ENCODE data around the gene NUP93. TPM values are rescaled to one million over a fixed set of nuclear protein-coding genes. Genes with fewer than 3 reads are reported as not detected.
"Not testable (repeated sequence)": the region's sequence is repeated elsewhere in the genome, so short reads cannot be mapped to it uniquely, and the experiment has no call there.

NUP93 gene
- total RNA-seq, 2 experiments from 2014 or later, result 161 to 172 TPM

GRCh38 chr16:56883586-56883985 lies 153.7 kb downstream of the NUP93 start:
- Mint-ChIP-seq H3K36me3 (ENCODE audit: low read depth) (no peaks in the 10 kb centered on the region), H3K4me1 (ENCODE audit: low read depth) (no peaks in the 10 kb centered on the region), H3K27me3 (ENCODE audit: low read depth) (no peaks in the 10 kb centered on the region), H3K27ac (no peak overlapping the region), H3K9me3 (no peaks in the 10 kb centered on the region), H3K4me3 (no peak overlapping the region)
- CTCF ChIA-PET, result interaction anchor here (0.7 kb wide), 1 partner anchor 94 kb away, joined by 3 read pairs; no protein-coding TSS in a partner anchor
- DNase-seq, result no peak
- intact Hi-C loops (cut with micrococcal nuclease), result no loop called here

- no peaks in the 10 kb centered on the region for H3K36me3 Mint-ChIP-seq (ENCODE audit: low read depth)
- no peak for DNase-seq
- no peaks in the 10 kb centered on the region for H3K27me3 Mint-ChIP-seq (ENCODE audit: low read depth)
- no peaks in the 10 kb centered on the region for H3K4me1 Mint-ChIP-seq (ENCODE audit: low read depth)
- H3K9me3 Mint-ChIP-seq, result no peaks in the 10 kb centered on the region
- CTCF ChIA-PET, result interaction anchor here (0.9 kb wide), 1 partner anchor 17 kb away, joined by 3 read pairs; no protein-coding TSS in a partner anchor
- intact Hi-C loops (cut with micrococcal nuclease), result no loop called here
- no peak overlapping the region for H3K4me3 Mint-ChIP-seq
- H3K27ac Mint-ChIP-seq, result no peak overlapping the region
Observed at GRCh38 chr16:56884026-56884582, 154.2 kb downstream of the NUP93 start.

GRCh38 chr16:56884929-56885328 lies 155.0 kb downstream of the NUP93 start:
- intact Hi-C loops (cut with micrococcal nuclease); H3K36me3 Mint-ChIP-seq (ENCODE audit: low read depth); DNase-seq; H3K4me3 Mint-ChIP-seq; H3K27me3 Mint-ChIP-seq (ENCODE audit: low read depth); H3K9me3 Mint-ChIP-seq; H3K4me1 Mint-ChIP-seq (ENCODE audit: low read depth); H3K27ac Mint-ChIP-seq: not testable (repeated sequence)
- CTCF ChIA-PET, result interaction anchor here (0.9 kb wide), 1 partner anchor 18 kb away, joined by 3 read pairs; no protein-coding TSS in a partner anchor

- Mint-ChIP-seq H3K4me3 (no peak overlapping the region), H3K4me1 (ENCODE audit: low read depth) (no peaks in the 10 kb centered on the region), H3K27ac (no peak overlapping the region), H3K36me3 (ENCODE audit: low read depth) (no peaks in the 10 kb centered on the region), H3K9me3 (no peaks in the 10 kb centered on the region), H3K27me3 (ENCODE audit: low read depth) (no peaks in the 10 kb centered on the region)
- no peak for DNase-seq
- CTCF ChIA-PET, result no interaction called here
- intact Hi-C loops (cut with micrococcal nuclease), result no loop called here
Observed at GRCh38 chr16:56885446-56886162, 155.7 kb downstream of the NUP93 start.

GRCh38 chr16:56886296-56886695 lies 156.4 kb downstream of the NUP93 start:
- Mint-ChIP-seq H3K27ac (no peak overlapping the region), H3K27me3 (ENCODE audit: low read depth) (no peaks in the 10 kb centered on the region)
- intact Hi-C loops (cut with micrococcal nuclease), result no loop called here

GRCh38 chr16:56886826-56887225 lies 156.9 kb downstream of the NUP93 start:
- Mint-ChIP-seq H3K36me3 (ENCODE audit: low read depth) (no peaks in the 10 kb centered on the region), H3K27me3 (ENCODE audit: low read depth) (no peaks in the 10 kb centered on the region), H3K4me1 (ENCODE audit: low read depth) (no peaks in the 10 kb centered on the region), H3K9me3 (no peaks in the 10 kb centered on the region), H3K27ac (no peak overlapping the region), H3K4me3 (no peak overlapping the region)
- DNase-seq, result no peak
- CTCF ChIA-PET, result no interaction called here
- intact Hi-C loops (cut with micrococcal nuclease), result no loop called here

More at GRCh38 chr16:56886296-56886695, 156.4 kb downstream of the NUP93 start:
- no peak for DNase-seq
- Mint-ChIP-seq H3K4me3 (no peak overlapping the region), H3K9me3 (no peaks in the 10 kb centered on the region), H3K36me3 (ENCODE audit: low read depth) (no peaks in the 10 kb centered on the region), H3K4me1 (ENCODE audit: low read depth) (no peaks in the 10 kb centered on the region)
- CTCF ChIA-PET, result no interaction called here

GRCh38 chr16:56888806-56889205 lies 158.9 kb downstream of the NUP93 start:
- Mint-ChIP-seq H3K4me1 (ENCODE audit: low read depth) (no peaks in the 10 kb centered on the region), H3K36me3 (ENCODE audit: low read depth) (no peaks in the 10 kb centered on the region), H3K27ac (no peak overlapping the region), H3K27me3 (ENCODE audit: low read depth) (no peaks in the 10 kb centered on the region), H3K4me3 (no peak overlapping the region), H3K9me3 (no peaks in the 10 kb centered on the region)
- no peak for DNase-seq
- CTCF ChIA-PET, result no interaction called here
- intact Hi-C loops (cut with micrococcal nuclease), result no loop called here

GRCh38 chr16:56889206-56889605 lies 159.3 kb downstream of the NUP93 start:
- H3K27ac Mint-ChIP-seq, result no peak overlapping the region
- CTCF ChIA-PET, result interaction anchor here (0.6 kb wide), 1 partner anchor 276 kb away, joined by 4 read pairs; no protein-coding TSS in a partner anchor

GRCh38 chr16:56891685-56892084 lies 161.8 kb downstream of the NUP93 start:
- CTCF ChIA-PET, result no interaction called here
- Mint-ChIP-seq H3K4me3 (no peak overlapping the region), H3K27me3 (ENCODE audit: low read depth) (no peaks in the 10 kb centered on the region), H3K36me3 (ENCODE audit: low read depth) (no peaks in the 10 kb centered on the region), H3K9me3 (no peaks in the 10 kb centered on the region), H3K27ac (no peak overlapping the region), H3K4me1 (ENCODE audit: low read depth) (no peaks in the 10 kb centered on the region)
- DNase-seq, result no peak
- intact Hi-C loops (cut with micrococcal nuclease), result no loop called here

More at GRCh38 chr16:56889206-56889605, 159.3 kb downstream of the NUP93 start:
- Mint-ChIP-seq H3K4me3 (no peak overlapping the region), H3K27me3 (ENCODE audit: low read depth) (no peaks in the 10 kb centered on the region), H3K9me3 (no peaks in the 10 kb centered on the region), H3K4me1 (ENCODE audit: low read depth) (no peaks in the 10 kb centered on the region), H3K36me3 (ENCODE audit: low read depth) (no peaks in the 10 kb centered on the region)
- DNase-seq, result no peak
- intact Hi-C loops (cut with micrococcal nuclease), result no loop called here

- Mint-ChIP-seq H3K9me3 (no peaks in the 10 kb centered on the region), H3K27me3 (ENCODE audit: low read depth) (no peaks in the 10 kb centered on the region), H3K4me3 (no peak overlapping the region), H3K27ac (no peak overlapping the region), H3K36me3 (ENCODE audit: low read depth) (no peaks in the 10 kb centered on the region), H3K4me1 (ENCODE audit: low read depth) (no peaks in the 10 kb centered on the region)
- CTCF ChIA-PET, result interaction anchor here (0.8 to 1.2 kb wide), 2 partner anchors 17 to 272 kb away, joined by 3 to 4 read pairs; no protein-coding TSS in a partner anchor
- no peak for DNase-seq
- intact Hi-C loops (cut with micrococcal nuclease), result no loop called here
Observed at GRCh38 chr16:56892705-56893104, 162.8 kb downstream of the NUP93 start.

GRCh38 chr16:56894331-56894917 lies 164.5 kb downstream of the NUP93 start:
- no peak overlapping the region for H3K4me3 Mint-ChIP-seq
- no peak overlapping the region for H3K27ac Mint-ChIP-seq
- CTCF ChIA-PET, result interaction anchor here (0.7 kb wide), 1 partner anchor 197 kb away, joined by 5 read pairs; no protein-coding TSS in a partner anchor

GRCh38 chr16:56895813-56896212 lies 165.9 kb downstream of the NUP93 start:
- H3K27ac Mint-ChIP-seq, result no peak overlapping the region
- no peaks in the 10 kb centered on the region for H3K9me3 Mint-ChIP-seq
- peaks cover 19% of the 10 kb centered on the region for H3K4me1 Mint-ChIP-seq (ENCODE audit: low read depth)
- CTCF ChIA-PET, result interaction anchor here (0.7 kb wide), 1 partner anchor 1223 kb away, joined by 3 read pairs; no protein-coding TSS in a partner anchor
- intact Hi-C loops (cut with micrococcal nuclease), result no loop called here
- no peak overlapping the region for H3K4me3 Mint-ChIP-seq
- no peaks in the 10 kb centered on the region for H3K27me3 Mint-ChIP-seq (ENCODE audit: low read depth)
- H3K36me3 Mint-ChIP-seq (ENCODE audit: low read depth), result no peaks in the 10 kb centered on the region
- DNase-seq, result no peak

More at GRCh38 chr16:56894331-56894917, 164.5 kb downstream of the NUP93 start:
- no peak for DNase-seq
- intact Hi-C loops (cut with micrococcal nuclease), result no loop called here
- no peaks in the 10 kb centered on the region for H3K27me3 Mint-ChIP-seq (ENCODE audit: low read depth)
- peaks cover 10% of the 10 kb centered on the region for H3K4me1 Mint-ChIP-seq (ENCODE audit: low read depth)
- H3K9me3 Mint-ChIP-seq, result no peaks in the 10 kb centered on the region
- H3K36me3 Mint-ChIP-seq (ENCODE audit: low read depth), result no peaks in the 10 kb centered on the region

Measured in activated naive CD4-positive, alpha-beta T cell treated with anti-CD3 and anti-CD28 coated beads for 36 hours (primary cell).